SJSA1 (cell line): Measurements from ENCODE around the gene OTULIN. TPM values are rescaled to one million over a fixed set of nuclear protein-coding genes. Genes with fewer than 3 reads are reported as not detected.

Experiments
- total RNA-seq: library from RNA; depleted of rRNA; stranded (reverse); fragments of >200 nt; shearing (Covaris generic); gene quantifications from 2 replicates; pipeline ENCODE4 v1.2.3, GENCODE V29; 2014; rRNA removed

Gene OTULIN
- total RNA-seq, 1 experiment from 2014 or later, result 47.0 TPM

Other genes with a start within 250 kb of the OTULIN start
- gene OTULINL, start 82.9 kb upstream of the OTULIN start, total RNA-seq, result 0.58 and 1.4 TPM in 2 replicates
- 13.8 and 17.7 TPM in 2 replicates for gene ANKH, start 207.1 kb downstream of the OTULIN start, total RNA-seq